Measurements from ENCODE around the gene ZYX. TPM values are rescaled to one million over a fixed set of nuclear protein-coding genes. Genes with fewer than 3 reads are reported as not detected.
"Not testable (repeated sequence)": the region's sequence is repeated elsewhere in the genome, so short reads cannot be mapped to it uniquely, and the experiment has no call there.

Gene ZYX
- total RNA-seq, 1 experiment from 2014 or later = 145 TPM

DNA sequence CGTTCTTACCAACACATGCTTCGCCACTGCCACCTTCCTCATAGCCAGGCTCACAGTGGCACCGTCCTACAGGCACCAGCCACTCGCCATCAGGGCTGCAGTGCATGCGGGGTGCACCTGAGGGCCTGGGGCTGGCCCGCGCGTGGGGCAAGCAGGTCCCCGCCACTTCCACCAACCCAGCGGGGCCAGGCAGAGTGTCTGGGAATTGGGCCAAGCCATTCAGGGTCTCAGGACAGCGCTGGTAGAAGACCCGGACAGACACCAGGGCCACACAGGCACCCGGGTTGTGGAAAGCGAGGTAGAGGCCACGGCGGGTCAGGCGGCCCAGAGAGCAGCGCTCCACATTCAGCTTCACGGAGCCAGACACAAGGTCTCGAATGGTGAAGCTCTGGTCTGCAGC is 18.5 kb downstream of the ZYX start:
- Histone ChIP-seq H3K27ac (no peak overlapping the region), H3F3A (ENCODE audit: insufficient read depth, low read depth) (peaks cover 2% of the 10 kb centered on the region; the same call in 1 of the 2 replicates), H3K9me2 (ENCODE audit: insufficient read depth) (no peaks in the 10 kb centered on the region), H3K36me3 (ENCODE audit: low read depth) (0 out of 2 replicates have a peak, but pooled peaks cover 2% of the 10 kb centered on the region), H3K4me1 (replicated peaks; ENCODE audit: insufficient read depth) (no peaks in the 10 kb centered on the region), H3K9me3 (ENCODE audit: insufficient read depth, low read depth) (no peaks in the 10 kb centered on the region), H3K4me3 (no peak overlapping the region), H3K27me3 (ENCODE audit: insufficient read depth, low read depth) (no peaks in the 10 kb centered on the region), H3K79me2 (ENCODE audit: low read depth) (no peaks in the 10 kb centered on the region), H3K4me2 (no peak overlapping the region), H4K20me1 (ENCODE audit: insufficient read depth) (no peaks in the 10 kb centered on the region), H2AFZ (no peak overlapping the region)
- BruUV-seq (replicated peaks) = no TSS peak
- POLR2A ChIA-PET (ENCODE audit: unreplicated experiment) = interaction anchor here (0.7 kb wide), 1 partner anchor 62 kb away, joined by 3 read pairs; no protein-coding TSS in a partner anchor
- no peak for TF ChIP-seq CTCF (conservative IDR thresholded peaks at IDR 0.05)
- TF ChIP-seq EZH2 (IDR thresholded peaks at IDR 0.05; ENCODE audit: low read depth) = no peak
- CTCF ChIA-PET = no interaction called here
- intact Hi-C loops (cut with micrococcal nuclease; ENCODE audit: unreplicated experiment) = no loop called here
- no peak for DNase-seq

- POLR2A ChIA-PET (ENCODE audit: unreplicated experiment) = no interaction called here
- Histone ChIP-seq H3K9me2 (ENCODE audit: insufficient read depth) (no peaks in the 10 kb centered on the region), H3K36me3 (ENCODE audit: low read depth) (0 out of 2 replicates have a peak, but pooled peaks cover 2% of the 10 kb centered on the region), H2AFZ (no peak overlapping the region), H3K4me1 (replicated peaks; ENCODE audit: insufficient read depth) (no peaks in the 10 kb centered on the region), H3K27me3 (ENCODE audit: insufficient read depth, low read depth) (no peaks in the 10 kb centered on the region), H3F3A (ENCODE audit: insufficient read depth, low read depth) (peaks cover 5% of the 10 kb centered on the region; the same call in 1 of the 2 replicates), H3K4me2 (no peak overlapping the region), H3K4me3 (no peak overlapping the region), H3K27ac (no peak overlapping the region), H4K20me1 (ENCODE audit: insufficient read depth) (no peaks in the 10 kb centered on the region), H3K79me2 (ENCODE audit: low read depth) (peaks cover 8% of the 10 kb centered on the region; the same call in 1 of the 2 replicates), H3K9me3 (ENCODE audit: insufficient read depth, low read depth) (no peaks in the 10 kb centered on the region)
- TF ChIP-seq EZH2 (IDR thresholded peaks at IDR 0.05; ENCODE audit: low read depth) (no peak), CTCF (conservative IDR thresholded peaks at IDR 0.05) (no peak)
- intact Hi-C loops (cut with micrococcal nuclease; ENCODE audit: unreplicated experiment) = no loop called here
- CTCF ChIA-PET = interaction anchor here (0.5 to 0.7 kb wide), 2 partner anchors 16 to 389 kb away, joined by 5 to 7 read pairs; no protein-coding TSS in a partner anchor
- DNase-seq = peak in 1 of 2 experiments; percentile 28
- no TSS peak for BruUV-seq (replicated peaks)
Measured at GRCh38 chr7:143401265-143401664, 20.1 kb downstream of the ZYX start.

DNA sequence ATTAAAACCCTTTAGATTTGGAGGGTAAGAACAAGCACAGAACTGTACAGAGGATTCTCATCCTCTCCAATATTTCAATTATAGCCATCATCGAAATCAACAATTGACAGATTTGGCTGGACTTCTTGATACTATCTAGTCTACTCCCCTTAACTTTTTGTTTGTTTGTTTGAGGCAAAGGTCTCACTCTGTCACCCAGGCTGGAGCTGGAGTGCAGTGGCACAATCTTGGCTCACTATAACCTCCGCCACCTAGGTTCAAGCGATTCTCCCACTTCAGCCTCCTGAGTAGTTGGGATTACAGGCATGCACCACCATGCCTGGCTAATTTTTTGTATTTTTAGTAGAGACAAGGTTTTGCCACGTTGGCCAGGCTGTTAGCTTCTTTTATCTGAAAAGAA is 21.1 kb downstream of the ZYX start:
- H3K27me3 ChIP-seq (ENCODE audit: insufficient read depth, low read depth); H3K9me3 ChIP-seq (ENCODE audit: insufficient read depth, low read depth); H3K4me1 ChIP-seq (replicated peaks; ENCODE audit: insufficient read depth); POLR2A ChIA-PET (ENCODE audit: unreplicated experiment); BruUV-seq (replicated peaks); H3K9me2 ChIP-seq (ENCODE audit: insufficient read depth); H4K20me1 ChIP-seq (ENCODE audit: insufficient read depth); intact Hi-C loops (cut with micrococcal nuclease; ENCODE audit: unreplicated experiment); H3F3A ChIP-seq (ENCODE audit: insufficient read depth, low read depth); H3K4me2 ChIP-seq; H3K27ac ChIP-seq; H2AFZ ChIP-seq; H3K4me3 ChIP-seq; H3K36me3 ChIP-seq (ENCODE audit: low read depth); CTCF ChIA-PET: not testable (repeated sequence)
- DNase-seq = peak in 1 of 2 experiments; percentile 22
- peaks cover 15% of the 10 kb centered on the region for H3K79me2 ChIP-seq (ENCODE audit: low read depth)
